Lung (tissue), 12 donors: ENCODE data around the gene AGT. TPM values are rescaled to one million over a fixed set of nuclear protein-coding genes. Genes with fewer than 3 reads are reported as not detected.

Experiments used
- ATAC-seq: fragments of 200-7000 bp; cut with Tn5 transposase; one replicate; pipeline ENCODE4 v1.9.1; 2020; ENCODE audit warnings: moderate number of reproducible peaks; ENCODE audit not compliant: insufficient read depth, low FRiP score
- DNase-seq, 3 donors: peaks; one replicate each; pipeline ENCODE4 v3.0.0-alpha.2; 2013 to 2017
- H3K27ac ChIP-seq, 2 donors: one replicate each; pipeline ENCODE4 v1.5.1; 2013; ENCODE audit warnings: mild to moderate bottlenecking in 2 of 2, moderate library complexity in 2 of 2, control low read depth in 1 of 2, inconsistent platforms in 1 of 2, low read depth in 1 of 2, low read length in 1 of 2
- H3K27me3 ChIP-seq, 3 donors: one replicate each; pipeline ENCODE4 v1.5.1; 2013; ENCODE audit warnings: low read length in 2 of 3; ENCODE audit not compliant: control insufficient read depth in 3 of 3, insufficient read depth in 3 of 3
- H3K36me3 ChIP-seq, 4 donors: one replicate each; pipeline ENCODE4 v1.5.1; 2013; ENCODE audit warnings: low read length in 4 of 4, mild to moderate bottlenecking in 1 of 4, moderate library complexity in 1 of 4; ENCODE audit not compliant: control insufficient read depth in 4 of 4, insufficient read depth in 4 of 4
- H3K4me1 ChIP-seq, 5 donors: one replicate each; pipeline ENCODE4 v1.5.1; 2013; ENCODE audit warnings: low read length in 5 of 5, mild to moderate bottlenecking in 2 of 5, moderate library complexity in 1 of 5; ENCODE audit not compliant: control insufficient read depth in 5 of 5, insufficient read depth in 5 of 5
- H3K4me3 ChIP-seq: one replicate; pipeline ENCODE4 v1.5.1; 2013; ENCODE audit warnings: mild to moderate bottlenecking, control low read depth, moderate library complexity
- H3K9ac ChIP-seq, 2 donors: one replicate each; pipeline ENCODE4 v1.5.1; 2013; ENCODE audit warnings: low read length in 2 of 2, control low read depth in 1 of 2; ENCODE audit not compliant: insufficient read depth in 1 of 2
- H3K9me3 ChIP-seq, 4 donors: one replicate each; pipeline ENCODE4 v1.5.1; 2013; ENCODE audit warnings: low read length in 3 of 4, mild to moderate bottlenecking in 1 of 4, moderate library complexity in 1 of 4; ENCODE audit not compliant: control insufficient read depth in 4 of 4, insufficient read depth in 3 of 4
- CTCF ChIP-seq: IDR thresholded peaks from 2 replicates; pipeline ENCODE4 v1.5.1; 2012; ENCODE audit warnings: mild to moderate bottlenecking; ENCODE audit errors: control extremely low read depth, extremely low read depth
- WGBS, 2 donors: extraction: QIAGEN DNeasy Blood & Tissue Kit; methylation state at CpG; one replicate each; pipeline ENCODE4 v1.1.7; 2013; 5-methylcytosine and 5-hydroxymethylcytosine counted together
- polyA plus RNA-seq, 2 donors: library from polyadenylated mRNA; stranded (reverse); fragments of 200-250 nt; gene quantifications; one replicate each; pipeline ENCODE4 v1.2.1, GENCODE V29; 2013
- total RNA-seq, 2 donors: library from RNA; depleted of rRNA in 1 of 2; stranded (reverse); fragments of >200 nt in 1 of 2; gene quantifications; one replicate each; pipeline ENCODE4 v1.2.1, GENCODE V29; 2014 to 2021
- donor health status: control.
- donor health status: control.
- donor health status: Bipolar disorder and iron deficiency.
- donor health status: healthy.
- donor health status: DM: yes; HTN: yes; CAD: no.

Gene AGT
- total and polyA plus RNA-seq, 4 donors = 1.7 to 3.5 (median 1.9) TPM

- TF ChIP-seq CTCF = no peak
- Histone ChIP-seq H3K9me3 (no peaks in the 10 kb centered on the region), H3K36me3 (peaks cover 0 to 2% (median 0%) of the 10 kb centered on the region in 4 donors), H3K9ac (no peak overlapping the region), H3K27me3 (no peaks in the 10 kb centered on the region), H3K4me3 (no peak overlapping the region), H3K27ac (no peak overlapping the region), H3K4me1 (peaks cover 0 to 7% (median 0%) of the 10 kb centered on the region in 5 donors)
- WGBS, 2 donors = 88 to 92% methylated on average over 20 of the region's 20 CpGs
- DNase-seq = no peak
- ATAC-seq = no peak
Observed at GRCh38 chr1:230706887-230707731, 6.8 kb downstream of the AGT start.

GRCh38 chr1:230706020-230706699 lies 7.8 kb downstream of the AGT start:
- H3K4me1 ChIP-seq = peaks cover 0 to 7% (median 0%) of the 10 kb centered on the region in 5 donors
- H3K4me3 ChIP-seq = no peak overlapping the region
- no peak overlapping the region for H3K27ac ChIP-seq
- no peaks in the 10 kb centered on the region for H3K27me3 ChIP-seq
- ATAC-seq (no peak), DNase-seq (no peak)
- 86 to 92% methylated on average over 9 of the region's 9 CpGs for WGBS, 2 donors
- no peak overlapping the region for H3K9ac ChIP-seq
- H3K36me3 ChIP-seq = peaks cover 0 to 2% (median 0%) of the 10 kb centered on the region in 4 donors
- TF ChIP-seq CTCF = no peak
- H3K9me3 ChIP-seq = no peaks in the 10 kb centered on the region

GRCh38 chr1:230705289-230706019 lies 8.5 kb downstream of the AGT start:
- ATAC-seq (no peak), DNase-seq (no peak)
- Histone ChIP-seq H3K9ac (no peak overlapping the region), H3K36me3 (peaks cover 0 to 2% (median 0%) of the 10 kb centered on the region in 4 donors), H3K27me3 (no peaks in the 10 kb centered on the region), H3K4me1 (peaks cover 0 to 7% (median 0%) of the 10 kb centered on the region in 5 donors), H3K27ac (no peak overlapping the region), H3K4me3 (no peak overlapping the region), H3K9me3 (no peaks in the 10 kb centered on the region)
- 90 to 93% methylated on average over 18 of the region's 18 CpGs for WGBS, 2 donors
- no peak for TF ChIP-seq CTCF
